Activated effector memory CD4-positive, alpha-beta T cell treated with anti-CD3 and anti-CD28 coated beads, Interleukin-2, amount 50 U/mL, for 16 hours (primary cell): ENCODE results near the gene CLDN17.

ENCODE experiments used
- DNase-seq: peaks from one replicate; pipeline ENCODE4 v3.0.0-alpha.2; 2020

CLDN17 gene

DNA sequence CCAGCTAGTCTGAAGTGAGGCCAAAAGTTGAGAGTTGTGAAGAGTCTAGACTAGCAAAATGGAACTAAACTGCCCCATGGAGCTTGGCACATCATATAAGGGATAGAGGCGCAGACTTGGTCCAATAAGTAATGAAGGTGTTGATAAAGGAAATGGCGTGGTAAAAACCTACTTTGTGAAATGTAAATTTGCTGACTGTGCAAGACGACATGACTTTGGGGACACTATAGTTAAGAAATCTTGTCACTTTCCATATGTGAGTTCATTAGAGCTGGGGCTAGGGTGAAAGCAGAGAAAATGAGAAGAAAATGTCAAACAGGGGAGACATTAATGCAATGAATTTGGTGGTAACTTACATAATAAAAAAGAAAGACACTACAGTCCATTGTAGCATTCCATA lies 50.1 kb downstream of the CLDN17 start:
- DNase-seq, result no peak
